KBM-7 (cell line): ENCODE results near the gene RUFY2.
"Not testable (repeated sequence)": the region's sequence is repeated elsewhere in the genome, so short reads cannot be mapped to it uniquely, and the experiment has no call there.

ENCODE experiments used
- DNase-seq: peaks from one replicate; pipeline ENCODE4 v3.0.0-alpha.2; 2015
- in situ Hi-C: fragments of 300-500 bp; cut with MboI; formaldehyde crosslinking; loops from 2 replicates; pipeline ENCODE4 v1.14.3; 2020; ENCODE audit warnings: low sequenced_read_pairs, low pct_unique_long_range_greater_than_20kb, mixed read lengths

RUFY2 gene

GRCh38 chr10:68406815-68407548, at the start of gene RUFY2:
Gene RUFY2 (minus strand): TSS chr10:68407277. CDS start chr10:68407189, 88 bp downstream.
- in situ Hi-C loops, result no loop called here
- peak; percentile 78 for DNase-seq

DNA sequence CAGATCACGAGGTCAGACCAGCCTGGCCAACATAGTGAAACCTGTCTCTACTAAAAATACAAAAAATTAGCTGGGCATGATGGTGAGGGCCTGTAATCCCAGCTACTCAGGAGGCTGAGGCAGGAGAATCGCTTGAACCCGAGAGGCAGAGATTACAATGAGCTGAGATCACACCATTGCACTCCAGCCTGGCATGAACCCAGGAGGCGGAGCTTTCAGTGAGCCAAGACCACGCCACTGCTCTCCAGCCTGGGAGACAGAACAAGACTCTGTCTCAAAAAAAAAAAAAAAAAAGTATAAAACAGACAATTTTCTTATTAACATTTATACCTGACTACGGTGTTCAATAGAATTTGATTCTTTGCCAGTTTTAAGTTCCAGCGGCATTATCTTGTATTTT, 42.6 kb upstream of the RUFY2 start:
- DNase-seq, in situ Hi-C loops: not testable (repeated sequence)

DNA sequence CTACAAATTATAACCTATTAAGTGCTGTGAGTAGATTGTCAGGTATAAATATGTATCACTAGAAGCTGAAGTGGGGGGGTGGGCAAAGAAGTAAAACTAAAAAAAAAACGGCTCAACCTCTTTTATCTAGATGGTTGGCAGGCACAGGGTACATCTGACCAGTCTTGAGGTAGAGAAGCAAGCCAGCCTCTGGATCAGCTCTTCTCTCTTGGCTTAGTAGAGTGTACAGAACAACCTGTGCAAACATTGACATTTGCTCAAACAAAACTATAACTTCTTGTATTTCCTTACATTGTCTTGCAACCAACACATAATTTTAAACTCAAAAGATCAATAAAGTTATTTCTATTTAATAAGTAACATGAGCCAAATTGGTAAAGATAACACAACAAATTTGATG, 39.1 kb upstream of the RUFY2 start:
- in situ Hi-C loops, result no loop called here
- DNase-seq, result no peak

- no peak for DNase-seq
- in situ Hi-C loops, result no loop called here
Observed at GRCh38 chr10:68442971-68443370, 35.9 kb upstream of the RUFY2 start.

- no peak for DNase-seq
- in situ Hi-C loops, result no loop called here
Observed at GRCh38 chr10:68440898-68441297, 33.8 kb upstream of the RUFY2 start.

DNA sequence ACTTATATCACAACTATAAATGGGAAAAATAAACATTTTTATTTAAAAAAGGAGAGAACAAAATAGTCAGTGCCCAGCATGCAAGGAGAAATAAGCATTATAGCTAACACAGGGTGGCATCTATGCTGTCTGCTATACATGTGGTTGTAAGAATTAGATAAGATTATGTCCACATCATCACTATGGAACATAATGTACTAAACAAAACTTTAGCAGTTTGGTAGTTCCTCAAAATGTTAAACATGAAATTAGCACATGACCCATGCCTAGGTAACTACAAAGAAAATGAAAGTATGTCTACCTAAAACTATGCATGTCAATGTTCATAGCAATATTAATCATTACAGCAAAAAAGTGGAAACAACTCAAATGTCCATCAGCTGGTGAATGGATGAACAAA, 28.7 kb upstream of the RUFY2 start:
- in situ Hi-C loops, result no loop called here
- no peak for DNase-seq

DNA sequence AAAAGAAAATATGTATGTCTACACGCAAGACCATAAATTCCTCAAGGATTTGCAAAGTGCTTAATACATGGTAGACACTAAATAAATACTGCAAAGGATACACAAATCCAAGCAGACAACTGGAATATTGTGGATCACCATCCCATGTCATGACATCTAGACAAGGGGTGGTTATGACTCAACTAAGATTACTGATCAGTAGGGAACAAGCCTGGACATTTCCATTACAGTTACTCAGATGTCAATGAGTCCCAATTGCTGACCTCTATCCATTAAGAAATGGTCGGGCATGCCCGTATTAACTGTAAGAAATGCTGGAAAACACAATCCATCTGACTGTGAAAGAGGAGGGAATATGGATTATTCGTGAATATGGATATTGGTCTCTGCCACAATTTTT, 27.6 kb upstream of the RUFY2 start:
- in situ Hi-C loops, result no loop called here
- no peak for DNase-seq

- DNase-seq, result no peak
Observed at GRCh38 chr10:68428396-68429104, 21.5 kb upstream of the RUFY2 start.

DNA sequence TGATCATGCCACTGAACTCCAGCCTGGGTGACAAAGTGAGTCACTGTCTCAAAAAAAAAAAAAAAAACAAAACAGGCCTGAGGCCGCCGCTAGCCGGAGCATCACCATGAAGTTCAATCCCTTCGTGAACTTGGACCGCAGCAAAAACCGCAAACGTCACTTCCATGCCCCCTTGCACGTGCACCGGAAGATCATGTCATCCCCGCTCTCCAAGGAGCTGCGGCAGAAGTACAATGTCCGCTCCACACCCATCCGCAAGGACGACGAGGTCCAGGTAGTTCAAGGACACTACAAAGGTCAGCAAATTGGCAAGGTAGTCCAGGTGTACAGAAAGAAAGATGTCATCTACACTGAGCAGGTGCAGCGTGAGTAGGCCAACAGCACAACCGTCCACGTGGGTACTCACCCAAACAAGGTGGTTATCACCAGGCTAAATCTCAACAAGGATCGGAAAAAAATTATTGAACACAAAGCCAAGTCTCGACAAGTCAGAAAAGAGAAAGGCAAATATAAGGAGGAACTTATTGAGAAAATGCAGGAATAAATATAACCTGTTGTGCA, 17.5 kb upstream of the RUFY2 start:
- in situ Hi-C loops, result no loop called here
- no peak for DNase-seq

More at GRCh38 chr10:68428396-68429104, 21.5 kb upstream of the RUFY2 start:
- in situ Hi-C loops, result no loop called here

DNA sequence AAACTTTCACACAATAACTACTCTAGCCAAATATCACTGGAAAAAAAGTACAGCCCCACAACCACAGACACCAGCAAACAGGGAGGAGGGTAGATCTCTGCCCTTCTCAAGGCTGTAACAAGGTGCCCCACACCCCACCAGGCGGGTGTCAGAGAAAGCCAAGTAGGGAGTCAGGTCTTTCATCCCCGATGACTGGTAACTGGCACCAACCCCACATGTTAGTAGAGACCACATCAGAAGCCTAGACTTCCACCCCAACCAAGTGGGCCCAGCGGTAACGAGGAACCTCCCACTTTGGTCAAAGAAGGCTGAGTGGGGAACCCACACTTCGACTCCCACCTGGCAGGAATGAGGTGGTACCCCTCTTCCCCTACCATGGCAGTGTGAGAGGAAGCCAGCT, 16.4 kb upstream of the RUFY2 start:
- in situ Hi-C loops, result no loop called here
- DNase-seq, result no peak

- DNase-seq, result no peak
- in situ Hi-C loops, result no loop called here
Observed at GRCh38 chr10:68419376-68419775, 12.3 kb upstream of the RUFY2 start.

DNA sequence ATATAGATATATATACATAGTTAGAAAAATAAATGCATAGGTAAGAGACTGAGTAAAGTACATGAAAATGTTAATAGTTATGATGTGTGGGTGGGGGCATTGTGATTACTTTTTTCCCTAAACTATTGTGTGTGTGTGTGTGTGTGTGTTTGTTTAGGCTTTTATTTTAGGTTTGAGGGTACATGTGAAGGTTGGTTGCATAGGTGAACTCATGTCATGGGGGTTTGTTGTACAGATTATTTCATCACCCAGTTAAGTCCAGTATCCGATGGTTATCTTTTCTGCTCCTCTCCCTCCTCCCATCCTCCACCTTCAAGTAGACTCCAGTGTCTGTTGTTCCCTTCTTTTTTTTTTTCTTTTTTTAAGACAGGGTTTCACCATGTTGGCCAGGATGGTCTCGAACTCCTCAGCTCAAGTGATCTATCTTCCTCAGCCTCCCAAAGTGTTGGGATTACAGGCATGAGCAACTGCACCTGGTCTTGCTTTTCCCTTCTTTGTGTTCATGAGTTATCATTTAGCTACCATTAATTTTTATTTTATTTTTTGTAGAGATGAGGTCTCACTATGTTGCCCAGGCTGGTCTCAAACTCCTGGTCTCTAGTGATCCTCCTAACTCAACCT, 1.9 kb upstream of the RUFY2 start:
- in situ Hi-C loops, result no loop called here
- no peak for DNase-seq

- in situ Hi-C loops, result no loop called here
- peak; percentile 71 for DNase-seq
Observed at GRCh38 chr10:68406111-68406814, 814 bp downstream of the RUFY2 start.

DNA sequence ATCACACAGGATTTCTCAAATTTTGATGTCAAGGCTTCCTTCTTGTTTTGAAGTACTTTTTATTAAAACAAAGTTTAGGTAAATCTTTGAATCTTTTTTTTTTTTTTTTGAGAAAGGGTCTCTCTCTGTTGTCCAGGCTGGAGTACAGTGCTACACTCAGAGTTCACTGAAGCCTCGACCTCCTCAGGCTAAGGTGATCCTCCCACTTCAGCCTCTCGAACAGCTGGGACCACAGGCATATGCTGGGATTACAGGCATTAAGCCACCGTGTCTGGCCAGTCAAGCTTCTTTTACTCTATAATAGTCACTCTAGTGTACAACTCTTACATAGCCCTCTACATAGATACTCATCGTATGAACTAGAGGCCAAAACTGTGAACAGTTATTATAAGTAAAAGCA, 3.4 kb downstream of the RUFY2 start:
- in situ Hi-C loops, result no loop called here
- no peak for DNase-seq

- no peak for DNase-seq
- in situ Hi-C loops, result no loop called here
Observed at GRCh38 chr10:68402276-68402675, 4.8 kb downstream of the RUFY2 start.

- DNase-seq, result no peak
- in situ Hi-C loops, result no loop called here
Observed at GRCh38 chr10:68397005-68397404, 10.1 kb downstream of the RUFY2 start.

DNA sequence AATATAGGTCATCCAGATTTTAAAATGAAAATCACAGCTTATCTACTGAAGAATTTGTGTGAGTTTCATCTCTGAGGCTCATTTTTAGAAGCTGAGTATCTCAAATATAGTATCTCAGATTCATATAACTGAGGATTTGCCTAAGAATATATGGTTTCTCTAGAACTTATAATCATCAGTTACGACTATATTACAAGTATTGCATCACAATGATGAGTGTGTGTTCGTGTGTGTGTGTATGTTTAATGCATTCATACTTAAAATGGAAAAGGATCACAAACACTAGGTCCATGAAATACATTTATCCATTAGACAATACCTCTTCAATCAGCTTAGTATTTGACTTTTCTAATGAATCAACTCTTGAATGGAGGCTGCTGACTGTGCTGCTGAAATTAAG, 21.3 kb downstream of the RUFY2 start:
- in situ Hi-C loops, result no loop called here
- no peak for DNase-seq

DNA sequence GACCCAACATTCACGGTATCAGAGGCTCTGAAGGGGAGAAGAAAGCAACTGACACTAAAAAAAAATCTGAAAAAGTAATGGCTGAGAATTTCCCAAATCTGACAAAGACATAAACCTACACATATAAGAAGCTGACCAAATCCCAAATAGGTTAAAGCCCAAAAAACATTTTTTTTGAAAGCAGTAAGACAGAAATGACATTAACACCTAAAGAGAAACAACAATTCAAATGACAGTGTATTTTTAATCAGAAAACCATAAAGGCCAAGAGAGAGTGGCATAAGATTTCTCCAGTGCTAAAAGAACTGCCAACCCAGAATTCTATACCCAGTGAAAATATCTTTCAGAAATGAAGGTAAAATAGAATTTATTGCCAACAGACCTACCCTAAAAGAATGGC, 35.5 kb downstream of the RUFY2 start:
- no peak for DNase-seq
- in situ Hi-C loops, result no loop called here

GRCh38 chr10:68367121-68367520, 40.0 kb downstream of the RUFY2 start:
- in situ Hi-C loops, result no loop called here
- DNase-seq, result no peak
